Mucosa of descending colon (tissue), 3 donors: ENCODE results near the gene NEK10. TPM values are rescaled to one million over a fixed set of nuclear protein-coding genes. Genes with fewer than 3 reads are reported as not detected.
A peak's percentile ranks its signal among the peaks of the same experiment; 100 is the strongest.

Experiments used
- ATAC-seq: fragments of 200-7000 bp; cut with Tn5 transposase; one replicate; pipeline ENCODE4 v1.9.1; 2020; ENCODE audit warnings: mild to moderate bottlenecking, moderate library complexity
- DNase-seq, 3 donors: peaks; one replicate each; pipeline ENCODE4 v3.0.0-alpha.2; 2020
- H3K36me3 ChIP-seq: fragments of 200-600 bp; one replicate; pipeline ENCODE4 v1.8.0; 2021; ENCODE audit warnings: low read depth, mild to moderate bottlenecking
- H3K4me1 ChIP-seq: fragments of 200-600 bp; one replicate; pipeline ENCODE4 v1.8.0; 2021; ENCODE audit warnings: low read depth, mild to moderate bottlenecking
- H3K4me3 ChIP-seq: fragments of 200-600 bp; one replicate; pipeline ENCODE4 v1.8.0; 2021; ENCODE audit warnings: mild to moderate bottlenecking
- H3K9me3 ChIP-seq: fragments of 200-600 bp; one replicate; pipeline ENCODE4 v1.8.0; 2021; ENCODE audit warnings: mild to moderate bottlenecking
- CTCF ChIP-seq: fragments of 200-600 bp; IDR thresholded peaks from one replicate; pipeline ENCODE4 v1.8.0; 2022; ENCODE audit warnings: antibody characterized with exemption, mild to moderate bottlenecking
- intact Hi-C, 2 donors: fragments of 100-400 bp; cut with DNase I in 1 of 2; cut with micrococcal nuclease in 1 of 2; formaldehyde crosslinking; loops; one replicate each; pipeline versions ENCODE4 v1.11.0 to v1.11.1; 2022; cut with DNase I, micrococcal nuclease
- total RNA-seq, 3 donors: library from RNA; stranded (reverse); fragmentation: NEBNext Ultra II Directional in 2 of 3; extraction: Animal tissue kit (Norgen Biotek cat#: 25700) in 2 of 3; gene quantifications; one replicate each; pipeline versions ENCODE4 v1.2.1 to v1.2.4, GENCODE V29; 2021 to 2023
- donor health status: DM: no; HTN: no; CAD: no; lungs with moderate emphysema.
- donor health status: DM: no; HTN: no; CAD: no.
- donor health status: DM: no; HTN: yes; CAD: no.

Gene NEK10
- total RNA-seq, 3 donors from 2014 or later, result 1.1 to 6.5 (median 1.4) TPM

DNA sequence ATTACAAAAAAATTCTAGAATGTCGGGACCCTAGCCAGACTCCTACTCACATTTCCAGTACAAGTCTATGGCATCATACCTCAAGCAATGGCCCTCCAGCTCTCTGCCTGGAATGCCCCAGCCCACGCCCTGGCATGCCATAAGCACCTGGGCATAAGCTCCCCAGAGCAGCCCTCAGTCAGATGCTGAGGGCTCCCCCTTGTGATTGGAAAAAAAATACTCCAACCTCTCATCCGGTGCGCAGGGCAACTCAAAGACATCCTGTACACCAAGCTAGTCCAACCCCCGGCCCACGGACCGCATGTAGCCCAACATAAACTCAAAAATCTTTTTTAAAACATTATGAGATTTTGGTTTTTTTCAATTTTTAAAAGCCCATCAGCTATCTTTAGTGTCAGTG, 115.4 kb downstream of the NEK10 start:
- TF ChIP-seq CTCF, result peak; percentile 15
- no peaks in the 10 kb centered on the region for H3K36me3 ChIP-seq
- intact Hi-C loops, result no loop called here
- ATAC-seq, result peak; percentile 96
- H3K9me3 ChIP-seq, result no peaks in the 10 kb centered on the region
- H3K4me3 ChIP-seq, result no peak overlapping the region
- DNase-seq, result peak; percentile 49 to 71 (median 53)
- H3K4me1 ChIP-seq, result no peaks in the 10 kb centered on the region

GRCh38 chr3:27253391-27253790, 115.8 kb downstream of the NEK10 start:
- H3K4me1 ChIP-seq, result no peaks in the 10 kb centered on the region
- H3K9me3 ChIP-seq, result no peaks in the 10 kb centered on the region
- no peak overlapping the region for H3K4me3 ChIP-seq
- no peak for ATAC-seq
- DNase-seq, result no peak
- no peak for TF ChIP-seq CTCF
- no peaks in the 10 kb centered on the region for H3K36me3 ChIP-seq
- intact Hi-C loops, result no loop called here

- no peak for TF ChIP-seq CTCF
- H3K4me3 ChIP-seq, result no peak overlapping the region
- ATAC-seq (no peak), DNase-seq (no peak)
- H3K9me3 ChIP-seq, result no peaks in the 10 kb centered on the region
- no peaks in the 10 kb centered on the region for H3K4me1 ChIP-seq
- intact Hi-C loops, result no loop called here
- H3K36me3 ChIP-seq, result no peaks in the 10 kb centered on the region
Observed at GRCh38 chr3:27252646-27253045, 116.5 kb downstream of the NEK10 start.

DNA sequence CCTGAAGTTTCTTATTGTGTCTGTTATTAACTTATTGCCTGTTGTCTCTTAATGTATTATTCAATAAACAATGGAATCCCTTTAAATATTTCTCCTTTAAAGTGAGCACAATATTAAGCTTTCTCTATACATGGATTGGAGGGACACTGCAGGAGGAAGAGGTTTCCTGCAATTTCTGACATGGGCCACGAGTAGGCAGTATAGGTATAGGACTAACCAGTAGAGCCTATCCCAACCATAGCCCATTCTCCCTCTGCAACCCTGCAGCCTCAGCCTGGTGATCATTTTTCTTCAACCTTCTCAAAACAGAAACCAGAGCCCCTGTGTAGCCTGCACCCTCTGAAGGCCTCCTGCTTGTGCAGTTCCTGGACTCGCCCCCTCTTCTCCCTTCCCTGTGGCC, 124.8 kb downstream of the NEK10 start:
- Histone ChIP-seq H3K9me3 (no peaks in the 10 kb centered on the region), H3K36me3 (no peaks in the 10 kb centered on the region), H3K4me1 (peaks cover 4% of the 10 kb centered on the region), H3K4me3 (no peak overlapping the region)
- no peak for DNase-seq
- intact Hi-C loops, result no loop called here
- TF ChIP-seq CTCF, result no peak
- ATAC-seq, result no peak

- Histone ChIP-seq H3K36me3 (no peaks in the 10 kb centered on the region), H3K4me1 (peaks cover 4% of the 10 kb centered on the region), H3K9me3 (peaks cover 34% of the 10 kb centered on the region), H3K4me3 (no peak overlapping the region)
- TF ChIP-seq CTCF, result no peak
- intact Hi-C loops, result no loop called here
- ATAC-seq (no peak), DNase-seq (no peak)
Observed at GRCh38 chr3:27239951-27240350, 129.2 kb downstream of the NEK10 start.

- peaks cover 8% of the 10 kb centered on the region for H3K9me3 ChIP-seq
- no peak overlapping the region for H3K4me3 ChIP-seq
- DNase-seq (no peak), ATAC-seq (no peak)
- TF ChIP-seq CTCF, result no peak
- intact Hi-C loops, result no loop called here
- no peaks in the 10 kb centered on the region for H3K36me3 ChIP-seq
- H3K4me1 ChIP-seq, result no peaks in the 10 kb centered on the region
Observed at GRCh38 chr3:27228805-27229204, 140.4 kb downstream of the NEK10 start.
